A673 (cell line): Measurements from ENCODE around the gene RHOB. TPM values are rescaled to one million over a fixed set of nuclear protein-coding genes. Genes with fewer than 3 reads are reported as not detected.

Experiments
- BruUV-seq: library from RNA; stranded (reverse); fragments of 400-500 nt; replicated peaks from 2 replicates; lab custom pipeline; 2021; lab: Mats Ljungman, UMichigan
- CTCF ChIA-PET: fragments of 300-600 bp; sonication (Branson Sonifier 250); formaldehyde crosslinking; loops from one replicate; lab custom pipeline; 2022; ENCODE audit warnings: antibody characterized with exemption; lab: Charles Lee
- POLR2A ChIA-PET: fragments of 300-600 bp; sonication (Branson Sonifier 250); formaldehyde crosslinking; loops from one replicate; lab custom pipeline; 2022; ENCODE audit warnings: antibody characterized with exemption; ENCODE audit not compliant: low non-redundant PET; lab: Charles Lee
- DNase-seq: peaks from one replicate; pipeline ENCODE4 v3.0.0-alpha.2; 2015; ENCODE audit warnings: low spot score
- H3K27ac ChIP-seq: fragments of 200-600 bp; sonication (generic); 2 replicates; pipeline ENCODE4 v1.5.1; 2016; ENCODE audit warnings: mixed run types, low read depth, mild to moderate bottlenecking, mixed read lengths, antibody characterized with exemption, low read length; ENCODE audit not compliant: poor library complexity, severe bottlenecking
- H3K27me3 ChIP-seq: fragments of 200-600 bp; sonication (generic); replicated peaks from 2 replicates; pipeline ENCODE4 v1.6.1; 2017; ENCODE audit warnings: mixed run types, low read depth, mild to moderate bottlenecking, mixed read lengths, antibody characterized with exemption, low read length; ENCODE audit not compliant: insufficient read depth, poor library complexity
- H3K36me3 ChIP-seq: fragments of 200-600 bp; sonication (generic); 2 replicates; pipeline ENCODE4 v1.6.1; 2016; ENCODE audit warnings: mixed run types, mild to moderate bottlenecking, mixed read lengths, antibody characterized with exemption, low read length; ENCODE audit not compliant: insufficient read depth, poor library complexity, severe bottlenecking
- H3K4me1 ChIP-seq: fragments of 200-600 bp; sonication (generic); 2 replicates; pipeline ENCODE4 v1.6.1; 2017; ENCODE audit warnings: mixed run types, mild to moderate bottlenecking, mixed read lengths, antibody characterized with exemption, low read length; ENCODE audit not compliant: insufficient read depth, poor library complexity, severe bottlenecking
- H3K4me3 ChIP-seq: fragments of 200-600 bp; sonication (generic); 2 replicates; pipeline ENCODE4 v1.5.1; 2016; ENCODE audit warnings: low read depth, mixed run types, mild to moderate bottlenecking, mixed read lengths, low read length; ENCODE audit not compliant: poor library complexity, severe bottlenecking
- H3K9me3 ChIP-seq: fragments of 200-600 bp; sonication (generic); 2 replicates; pipeline ENCODE4 v1.6.1; 2016; ENCODE audit warnings: mixed run types, low read depth, mild to moderate bottlenecking, mixed read lengths, antibody characterized with exemption, low read length; ENCODE audit not compliant: poor library complexity, severe bottlenecking
- EZH2 ChIP-seq: fragments of 200-600 bp; sonication (generic); IDR thresholded peaks from 2 replicates; pipeline ENCODE4 v1.6.1; 2017; ENCODE audit warnings: borderline replicate concordance, low read depth, mild to moderate bottlenecking, mixed read lengths, antibody characterized with exemption, low read length; ENCODE audit not compliant: poor library complexity, severe bottlenecking
- intact Hi-C: fragments of 100-400 bp; cut with micrococcal nuclease; formaldehyde crosslinking; loops from one replicate; pipeline ENCODE4 v1.10.0; 2022; ENCODE audit not compliant: unreplicated experiment
- total RNA-seq: library from RNA; stranded (reverse); gene quantifications from 2 replicates; pipeline ENCODE4 v1.2.3, GENCODE V29; 2021
- TF ChIP-seq, protein P1 (sequence below): fragments of 300-800, 200-600 bp; sonication (generic); conservative IDR thresholded peaks from 2 replicates; pipeline ENCODE4 v1.5.1; 2017; ENCODE audit warnings: low read depth, mild to moderate bottlenecking, antibody characterized with exemption, low read length, moderate library complexity, mixed read lengths

Gene RHOB
- total RNA-seq, 1 experiment from 2014 or later = 31.5 TPM

DNA sequence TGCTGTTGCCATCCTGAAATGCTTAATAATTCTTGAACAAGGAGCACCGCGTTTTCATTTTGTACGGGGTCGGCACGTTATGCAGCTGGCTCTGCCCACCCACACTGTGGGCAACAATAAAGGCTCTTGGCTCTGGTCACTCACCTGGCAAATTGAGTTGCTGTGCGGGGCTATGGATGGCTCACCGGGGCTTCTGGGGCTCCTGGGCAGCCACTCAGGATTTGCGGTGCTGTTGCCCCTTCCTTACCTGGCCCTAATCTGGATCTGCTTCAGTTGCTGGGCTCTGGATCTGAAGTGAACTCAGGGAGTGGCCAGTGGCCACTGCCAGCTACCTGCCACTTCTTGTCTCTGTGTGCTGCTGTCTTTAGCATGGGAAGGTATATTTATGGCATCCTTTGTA, 22.7 kb downstream of the RHOB start:
- intact Hi-C loops = no loop called here
- no peak for DNase-seq
- Histone ChIP-seq H3K27me3 (no peaks in the 10 kb centered on the region), H3K4me1 (no peaks in the 10 kb centered on the region), H3K9me3 (no peaks in the 10 kb centered on the region), H3K27ac (no peak overlapping the region), H3K36me3 (no peaks in the 10 kb centered on the region), H3K4me3 (no peak overlapping the region)
- BruUV-seq = no TSS peak
- no peak for TF ChIP-seq EZH2
- TF ChIP-seq, protein P1, sequence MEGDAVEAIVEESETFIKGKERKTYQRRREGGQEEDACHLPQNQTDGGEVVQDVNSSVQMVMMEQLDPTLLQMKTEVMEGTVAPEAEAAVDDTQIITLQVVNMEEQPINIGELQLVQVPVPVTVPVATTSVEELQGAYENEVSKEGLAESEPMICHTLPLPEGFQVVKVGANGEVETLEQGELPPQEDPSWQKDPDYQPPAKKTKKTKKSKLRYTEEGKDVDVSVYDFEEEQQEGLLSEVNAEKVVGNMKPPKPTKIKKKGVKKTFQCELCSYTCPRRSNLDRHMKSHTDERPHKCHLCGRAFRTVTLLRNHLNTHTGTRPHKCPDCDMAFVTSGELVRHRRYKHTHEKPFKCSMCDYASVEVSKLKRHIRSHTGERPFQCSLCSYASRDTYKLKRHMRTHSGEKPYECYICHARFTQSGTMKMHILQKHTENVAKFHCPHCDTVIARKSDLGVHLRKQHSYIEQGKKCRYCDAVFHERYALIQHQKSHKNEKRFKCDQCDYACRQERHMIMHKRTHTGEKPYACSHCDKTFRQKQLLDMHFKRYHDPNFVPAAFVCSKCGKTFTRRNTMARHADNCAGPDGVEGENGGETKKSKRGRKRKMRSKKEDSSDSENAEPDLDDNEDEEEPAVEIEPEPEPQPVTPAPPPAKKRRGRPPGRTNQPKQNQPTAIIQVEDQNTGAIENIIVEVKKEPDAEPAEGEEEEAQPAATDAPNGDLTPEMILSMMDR = no peak
- POLR2A ChIA-PET = no interaction called here
- CTCF ChIA-PET = no interaction called here

DNA sequence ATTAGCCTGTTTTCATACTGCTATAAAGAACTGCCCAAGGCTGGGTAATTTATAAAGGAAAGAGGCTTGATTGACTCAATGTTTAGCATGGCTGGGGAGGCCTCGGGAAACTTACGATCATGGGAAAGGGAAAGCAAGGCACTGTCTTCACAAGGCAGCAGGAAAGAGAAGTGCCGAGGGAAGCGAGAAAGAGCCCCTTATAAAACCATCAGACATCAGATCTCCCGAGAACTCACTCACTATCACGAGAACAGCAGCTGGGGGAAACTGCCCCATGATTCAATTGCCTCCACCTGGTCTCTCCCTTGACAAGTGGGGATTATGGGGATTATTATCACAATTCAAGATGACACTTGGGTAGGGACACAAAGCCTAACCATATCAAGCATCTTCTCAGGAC, 23.3 kb downstream of the RHOB start:
- Histone ChIP-seq H3K4me1 (no peaks in the 10 kb centered on the region), H3K9me3 (no peaks in the 10 kb centered on the region), H3K4me3 (no peak overlapping the region), H3K36me3 (no peaks in the 10 kb centered on the region), H3K27me3 (no peaks in the 10 kb centered on the region), H3K27ac (no peak overlapping the region)
- no peak for DNase-seq
- BruUV-seq = no TSS peak
- ChIA-PET CTCF (no interaction called here), POLR2A (no interaction called here)
- TF ChIP-seq, protein P1 = no peak
- no peak for TF ChIP-seq EZH2
- intact Hi-C loops = no loop called here

DNA sequence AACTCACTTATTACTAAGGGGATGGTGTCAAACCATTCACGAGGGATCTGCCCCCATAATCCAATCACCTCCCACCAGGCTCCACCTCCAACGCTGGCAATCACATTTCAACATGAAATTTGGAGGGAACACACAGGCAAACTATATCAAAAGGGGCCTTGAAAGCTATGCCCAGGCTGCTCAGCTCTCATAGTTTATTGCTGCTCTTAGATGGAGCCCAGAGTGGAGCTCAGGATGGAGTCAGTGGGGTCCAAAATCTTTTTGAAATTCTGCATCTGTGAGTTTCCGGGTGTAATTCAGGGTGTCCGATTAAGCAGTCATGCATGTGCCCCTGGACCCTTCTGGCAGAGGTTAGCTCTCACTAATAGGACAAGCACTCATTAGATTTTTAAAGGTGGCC, 24.3 kb downstream of the RHOB start:
- no peak overlapping the region for H3K4me3 ChIP-seq
- TF ChIP-seq EZH2 = no peak
- TF ChIP-seq, protein P1 = no peak
- POLR2A ChIA-PET = no interaction called here
- H3K4me1 ChIP-seq = no peaks in the 10 kb centered on the region
- no TSS peak for BruUV-seq
- intact Hi-C loops = no loop called here
- no peaks in the 10 kb centered on the region for H3K9me3 ChIP-seq
- H3K36me3 ChIP-seq = no peaks in the 10 kb centered on the region
- H3K27ac ChIP-seq = no peak overlapping the region
- CTCF ChIA-PET = no interaction called here
- H3K27me3 ChIP-seq = no peaks in the 10 kb centered on the region
- DNase-seq = no peak
